Uterus (tissue), 2 donors: ENCODE data around the gene PTBP3.

Experiments
- CTCF ChIP-seq, 4 experiments: fragments of 200-600 bp in 2 of 4; fragments of 450-650 bp in 2 of 4; sonication (generic) in 2 of 4; IDR thresholded peaks; one replicate each; pipeline ENCODE4 v1.5.1; 2016 to 2019; ENCODE audit warnings: antibody characterized with exemption in 4 of 4, mild to moderate bottlenecking in 2 of 4, moderate library complexity in 1 of 4
- POLR2A ChIP-seq, 2 donors: fragments of 450-650 bp; IDR thresholded peaks; one replicate each; pipeline ENCODE4 v1.6.1; 2016; ENCODE audit warnings: antibody characterized with exemption in 2 of 2, mild to moderate bottlenecking in 1 of 2, moderate library complexity in 1 of 2

GRCh38 chr9:112184946-112185345 is 148.5 kb downstream of the PTBP3 start:
- TF ChIP-seq CTCF (IDR thresholded peaks at IDR 0.05), result no peak
- TF ChIP-seq POLR2A (IDR thresholded peaks at IDR 0.05), result no peak
